Fibroblast of skin of scalp (primary cell): ENCODE results near the gene NKX2-2.

Source experiments
- DNase-seq: peaks from one replicate; pipeline ENCODE4 v3.0.0-alpha.2; 2013

Gene NKX2-2

GRCh38 chr20:21521596-21522480 lies 8.0 kb upstream of the NKX2-2 start:
- DNase-seq: no peak

GRCh38 chr20:21520702-21521595 lies 7.1 kb upstream of the NKX2-2 start:
- no peak for DNase-seq

- no peak for DNase-seq
Measured at GRCh38 chr20:21519136-21519584, 5.3 kb upstream of the NKX2-2 start.

- no peak for DNase-seq
Measured at GRCh38 chr20:21518292-21518991, 4.6 kb upstream of the NKX2-2 start.

GRCh38 chr20:21517566-21518277 lies 3.9 kb upstream of the NKX2-2 start:
- no peak for DNase-seq

GRCh38 chr20:21516861-21517565 lies 3.1 kb upstream of the NKX2-2 start:
- no peak for DNase-seq

GRCh38 chr20:21516180-21516567 lies 2.3 kb upstream of the NKX2-2 start:
- no peak for DNase-seq

GRCh38 chr20:21515300-21516179 lies 1.7 kb upstream of the NKX2-2 start:
- DNase-seq: no peak

GRCh38 chr20:21514553-21515251 lies 838 bp upstream of the NKX2-2 start:
- DNase-seq: no peak

- DNase-seq: no peak
Measured at GRCh38 chr20:21513181-21513663, 642 bp downstream of the NKX2-2 start.

- no peak for DNase-seq
Measured at GRCh38 chr20:21512634-21513180, 1.2 kb downstream of the NKX2-2 start.

- no peak for DNase-seq
Measured at GRCh38 chr20:21511850-21512633, 1.8 kb downstream of the NKX2-2 start.

GRCh38 chr20:21511485-21511849 lies 2.4 kb downstream of the NKX2-2 start:
- DNase-seq: no peak

- no peak for DNase-seq
Measured at GRCh38 chr20:21510414-21511384, 3.2 kb downstream of the NKX2-2 start.

GRCh38 chr20:21509597-21510371 lies 4.1 kb downstream of the NKX2-2 start:
- peak; percentile 70 for DNase-seq

GRCh38 chr20:21509079-21509596 lies 4.7 kb downstream of the NKX2-2 start:
- no peak for DNase-seq
